ENCODE data around the gene REEP1.

Gene REEP1

DNA sequence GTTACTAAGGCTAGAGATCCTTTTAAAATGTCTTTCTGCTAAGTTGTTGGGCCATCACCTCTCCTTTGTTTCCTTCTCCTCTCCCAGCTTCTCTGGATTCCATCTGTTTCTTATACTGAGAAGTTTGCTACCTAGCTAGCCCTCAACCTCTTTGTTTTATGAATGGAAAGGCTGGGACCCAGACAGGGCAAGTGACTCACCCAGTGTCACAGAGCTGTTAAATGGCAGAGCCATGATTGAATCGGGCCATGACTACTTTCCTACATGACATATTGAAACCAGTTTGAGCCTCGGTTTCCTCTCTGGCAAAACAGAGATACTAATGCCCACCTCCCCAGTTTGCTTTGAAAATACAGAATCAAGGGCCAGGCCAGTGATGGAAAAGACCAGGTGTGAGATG lies 24.1 kb downstream of the REEP1 start:
- no peaks in the 10 kb centered on the region for H3K27me3 ChIP-seq (ENCODE audit: control insufficient read depth, insufficient read depth, low read length)

DNA sequence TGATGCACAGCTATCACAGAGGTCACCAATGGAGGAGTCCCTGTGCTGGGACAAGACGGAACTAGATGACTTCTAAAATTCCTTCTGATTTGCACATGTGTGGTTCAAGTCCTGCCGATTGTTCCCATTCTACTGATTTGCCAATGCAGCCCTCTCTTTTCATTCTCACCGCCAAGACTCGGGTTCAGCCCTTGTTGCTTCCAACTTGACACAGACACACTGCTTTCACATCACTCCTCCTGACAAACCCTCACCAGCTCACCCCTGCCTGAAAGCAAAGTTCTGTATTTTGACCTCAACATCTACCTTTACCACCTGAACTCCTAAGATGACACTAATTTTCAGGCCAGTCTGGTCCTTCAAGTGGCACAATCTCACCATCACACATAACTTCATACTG lies 25.5 kb downstream of the REEP1 start:
- H3K27ac ChIP-seq (ENCODE audit: low read depth, low read length) = peak overlapping the region; percentile 75
- H3K27me3 ChIP-seq (ENCODE audit: control insufficient read depth, insufficient read depth, low read length) = no peaks in the 10 kb centered on the region
- H3K4me1 ChIP-seq (ENCODE audit: control insufficient read depth, insufficient read depth, low read length) = peaks cover 30% of the 10 kb centered on the region
- H3K4me3 ChIP-seq (ENCODE audit: low read length) = no peak overlapping the region
- H3K9ac ChIP-seq (ENCODE audit: low read length) = no peak overlapping the region
- H3K36me3 ChIP-seq (ENCODE audit: control insufficient read depth, insufficient read depth, low read length) = no peaks in the 10 kb centered on the region

More for the DNA sequence above, 24.1 kb downstream of the REEP1 start:
- Histone ChIP-seq H3K4me1 (ENCODE audit: control insufficient read depth, insufficient read depth, low read length) (peaks cover 27% of the 10 kb centered on the region), H3K36me3 (ENCODE audit: control insufficient read depth, insufficient read depth, low read length) (no peaks in the 10 kb centered on the region), H3K9ac (ENCODE audit: low read length) (no peak overlapping the region), H3K4me3 (ENCODE audit: low read length) (no peak overlapping the region), H3K27ac (ENCODE audit: low read depth, low read length) (peak overlapping the region; percentile 23)

DNA sequence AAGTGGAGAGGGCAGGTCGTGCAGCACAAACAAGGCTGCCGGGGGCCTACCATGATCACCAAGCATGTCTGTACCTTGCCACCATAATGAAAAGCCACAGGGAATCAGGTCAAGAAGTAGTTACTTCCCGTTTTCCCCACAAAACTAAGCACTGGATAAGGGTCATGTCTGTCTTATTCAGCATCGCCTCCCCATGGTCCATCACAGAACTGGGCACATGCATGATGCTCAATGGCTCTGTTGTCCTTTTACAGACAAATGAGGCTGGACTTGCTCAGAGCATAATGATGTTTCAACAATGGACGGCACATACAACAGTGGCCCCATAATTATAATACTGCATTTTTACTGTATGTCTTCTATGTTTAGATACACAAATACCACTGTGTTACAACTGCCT lies 27.5 kb downstream of the REEP1 start:
- Histone ChIP-seq H3K9ac (ENCODE audit: low read length) (no peak overlapping the region), H3K36me3 (ENCODE audit: control insufficient read depth, insufficient read depth, low read length) (no peaks in the 10 kb centered on the region), H3K4me1 (ENCODE audit: control insufficient read depth, insufficient read depth, low read length) (peaks cover 38% of the 10 kb centered on the region), H3K27me3 (ENCODE audit: control insufficient read depth, insufficient read depth, low read length) (no peaks in the 10 kb centered on the region), H3K4me3 (ENCODE audit: low read length) (no peak overlapping the region), H3K27ac (ENCODE audit: low read depth, low read length) (peak overlapping the region; percentile 75)

DNA sequence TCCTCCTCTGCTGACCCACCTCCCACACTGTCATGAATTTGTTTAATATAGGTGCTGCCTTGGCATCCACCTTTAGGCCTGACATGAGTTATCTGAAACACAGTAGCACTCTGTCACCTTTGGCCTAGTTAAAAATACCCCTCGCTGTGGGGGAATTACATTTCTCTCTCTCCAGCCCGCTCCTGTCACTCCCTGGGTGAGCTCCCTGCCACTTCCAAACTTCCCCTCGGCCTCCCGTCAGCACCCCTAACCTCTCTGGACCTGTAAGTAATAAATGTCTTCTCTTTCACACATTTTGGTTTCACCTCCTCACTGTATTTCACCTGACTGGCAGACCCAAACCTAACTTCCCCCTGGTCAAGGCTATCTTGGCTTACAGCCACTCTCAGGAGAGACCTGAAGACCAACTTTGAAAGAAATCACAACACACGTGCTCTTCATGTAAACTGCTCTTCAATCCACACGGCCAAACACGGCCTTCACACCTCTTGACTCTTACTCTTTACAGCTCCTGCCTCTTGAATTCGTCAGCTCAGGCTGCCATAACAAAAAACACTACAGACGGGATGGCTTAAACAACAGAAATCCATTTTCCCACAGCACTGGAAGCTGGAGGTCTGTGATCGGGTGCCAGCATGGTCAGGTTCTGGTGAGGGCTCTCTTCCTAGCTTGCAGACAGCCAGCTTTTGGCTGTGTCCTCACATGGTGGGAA lies 28.3 kb downstream of the REEP1 start:
- Histone ChIP-seq H3K36me3 (ENCODE audit: control insufficient read depth, insufficient read depth, low read length) (no peaks in the 10 kb centered on the region), H3K27ac (ENCODE audit: low read depth, low read length) (peak overlapping the region; percentile 75), H3K9ac (ENCODE audit: low read length) (no peak overlapping the region), H3K27me3 (ENCODE audit: control insufficient read depth, insufficient read depth, low read length) (no peaks in the 10 kb centered on the region), H3K4me1 (ENCODE audit: control insufficient read depth, insufficient read depth, low read length) (peaks cover 37% of the 10 kb centered on the region), H3K4me3 (ENCODE audit: low read length) (no peak overlapping the region)

DNA sequence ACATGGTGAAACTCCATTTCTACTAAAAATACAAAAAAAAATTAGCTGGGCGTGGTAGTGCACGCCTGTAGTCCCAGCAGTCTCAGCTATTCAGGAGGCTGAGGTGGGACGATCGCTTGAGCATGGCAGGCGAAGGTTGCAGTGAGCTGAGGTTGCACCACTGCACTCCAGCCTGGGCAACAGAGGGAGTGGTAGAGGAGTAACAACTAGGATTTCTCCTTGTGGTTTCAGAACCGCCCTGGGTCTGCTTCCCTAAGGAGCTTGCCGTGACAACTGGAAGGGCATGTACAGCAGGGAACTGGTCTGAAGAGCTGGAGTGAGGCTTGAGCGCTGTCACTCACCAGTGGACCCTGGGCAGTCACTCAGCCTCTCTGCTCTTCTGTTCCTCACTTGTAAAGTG lies 29.1 kb downstream of the REEP1 start:
- Histone ChIP-seq H3K27ac (ENCODE audit: low read depth, low read length) (peak overlapping the region; percentile 75), H3K9ac (ENCODE audit: low read length) (no peak overlapping the region), H3K4me3 (ENCODE audit: low read length) (no peak overlapping the region), H3K27me3 (ENCODE audit: control insufficient read depth, insufficient read depth, low read length) (no peaks in the 10 kb centered on the region), H3K36me3 (ENCODE audit: control insufficient read depth, insufficient read depth, low read length) (no peaks in the 10 kb centered on the region), H3K4me1 (ENCODE audit: control insufficient read depth, insufficient read depth, low read length) (peaks cover 35% of the 10 kb centered on the region)

DNA sequence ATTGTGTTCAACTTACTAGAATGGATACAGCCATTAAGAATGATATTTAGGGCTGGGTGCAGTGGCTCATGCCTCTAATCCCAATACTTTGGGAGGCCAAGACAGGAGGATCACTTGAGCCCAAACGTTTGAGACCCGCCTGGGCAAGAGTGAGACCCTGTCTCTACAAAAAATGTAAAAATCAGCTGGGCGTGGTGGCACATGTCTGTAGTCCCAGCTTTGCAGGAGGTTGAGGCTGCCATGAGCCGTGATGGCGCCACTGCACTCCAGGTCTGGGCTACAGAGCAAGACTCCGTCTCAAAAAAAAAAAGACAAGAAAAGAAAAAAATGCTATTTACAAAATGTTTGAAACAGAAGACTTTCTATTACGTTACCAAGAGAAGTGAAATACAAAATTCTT lies 30.0 kb downstream of the REEP1 start:
- peaks cover 37% of the 10 kb centered on the region for H3K4me1 ChIP-seq (ENCODE audit: control insufficient read depth, insufficient read depth, low read length)
- no peak overlapping the region for H3K27ac ChIP-seq (ENCODE audit: low read depth, low read length)
- H3K9ac ChIP-seq (ENCODE audit: low read length) = no peak overlapping the region

DNA sequence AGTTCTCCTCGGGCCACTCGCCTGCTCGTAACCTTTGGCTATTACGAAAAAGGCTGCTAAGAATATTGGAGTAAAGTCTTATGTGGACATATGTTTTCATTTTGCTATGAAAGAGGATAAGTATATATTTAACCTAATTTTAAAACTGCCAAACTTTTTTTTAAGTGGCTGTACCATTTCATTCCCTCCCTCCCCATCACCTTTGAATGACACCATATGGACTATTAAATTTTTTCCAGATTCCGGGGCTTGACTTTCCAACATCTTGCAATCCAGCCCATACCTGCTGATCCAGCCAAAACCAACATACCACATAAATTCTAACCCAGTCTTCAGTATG lies 31.5 kb downstream of the REEP1 start:
- Histone ChIP-seq H3K9ac (ENCODE audit: low read length) (no peak overlapping the region), H3K36me3 (ENCODE audit: control insufficient read depth, insufficient read depth, low read length) (no peaks in the 10 kb centered on the region), H3K4me3 (ENCODE audit: low read length) (no peak overlapping the region), H3K27ac (ENCODE audit: low read depth, low read length) (no peak overlapping the region), H3K27me3 (ENCODE audit: control insufficient read depth, insufficient read depth, low read length) (no peaks in the 10 kb centered on the region), H3K4me1 (ENCODE audit: control insufficient read depth, insufficient read depth, low read length) (peaks cover 47% of the 10 kb centered on the region)

More for the DNA sequence above, 30.0 kb downstream of the REEP1 start:
- Histone ChIP-seq H3K36me3 (ENCODE audit: control insufficient read depth, insufficient read depth, low read length) (no peaks in the 10 kb centered on the region), H3K4me3 (ENCODE audit: low read length) (no peak overlapping the region), H3K27me3 (ENCODE audit: control insufficient read depth, insufficient read depth, low read length) (no peaks in the 10 kb centered on the region)

DNA sequence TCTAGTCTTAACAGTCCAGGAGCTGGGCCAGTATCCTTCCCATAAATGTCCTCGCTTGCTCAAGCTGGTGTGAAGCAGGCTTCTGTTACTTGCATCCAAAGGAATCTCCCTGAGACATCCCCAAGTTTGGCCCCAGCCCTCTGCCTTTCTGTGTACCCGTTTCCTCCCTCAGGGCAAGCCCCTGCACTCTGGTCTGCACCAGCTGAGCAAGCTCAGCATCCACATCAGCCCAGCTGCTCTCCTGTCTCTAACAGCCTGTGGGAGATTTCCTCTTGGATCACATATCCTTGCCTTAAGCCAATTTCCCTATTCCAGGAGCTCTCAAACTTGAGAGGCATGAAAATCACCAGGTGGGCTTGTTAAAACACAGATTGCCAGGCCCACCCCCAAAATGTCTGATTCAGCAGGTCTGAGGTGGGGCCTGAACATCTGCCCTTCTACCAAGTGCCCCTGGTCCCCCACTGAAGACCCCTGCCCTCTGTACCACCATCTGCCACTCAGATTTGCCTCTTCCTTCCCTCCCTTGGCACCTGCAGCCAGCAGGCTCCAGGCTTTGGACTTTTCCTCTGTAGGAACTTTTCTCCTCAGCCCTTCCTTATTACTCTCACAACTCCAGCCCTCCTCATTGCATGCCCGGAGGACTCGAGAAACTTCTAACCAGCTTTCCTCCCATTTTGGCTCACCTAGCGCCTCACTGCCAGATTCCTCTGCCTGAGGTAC lies 32.1 kb downstream of the REEP1 start:
- H3K9ac ChIP-seq (ENCODE audit: low read length) = no peak overlapping the region
- H3K4me1 ChIP-seq (ENCODE audit: control insufficient read depth, insufficient read depth, low read length) = peaks cover 45% of the 10 kb centered on the region
- no peaks in the 10 kb centered on the region for H3K27me3 ChIP-seq (ENCODE audit: control insufficient read depth, insufficient read depth, low read length)
- no peaks in the 10 kb centered on the region for H3K36me3 ChIP-seq (ENCODE audit: control insufficient read depth, insufficient read depth, low read length)
- no peak overlapping the region for H3K4me3 ChIP-seq (ENCODE audit: low read length)
- no peak overlapping the region for H3K27ac ChIP-seq (ENCODE audit: low read depth, low read length)

DNA sequence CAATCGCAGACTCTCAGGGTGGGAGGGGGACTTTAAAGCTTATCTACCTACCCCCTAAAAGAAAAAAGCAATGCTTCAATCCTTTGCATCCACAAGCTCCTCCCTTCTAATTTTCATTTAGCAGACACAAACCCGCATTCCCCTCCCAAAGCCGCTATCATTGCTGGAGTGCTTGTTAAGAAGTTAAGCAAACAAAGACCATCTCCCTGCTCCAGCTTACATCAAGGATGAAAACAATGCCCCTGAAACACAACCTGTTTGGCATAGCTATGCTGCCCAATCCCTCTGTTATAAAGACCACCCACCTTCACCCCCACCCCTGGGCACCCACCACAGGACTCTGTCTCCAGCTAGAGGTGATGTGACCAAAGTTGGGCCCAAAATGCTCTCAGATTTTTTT lies 33.0 kb downstream of the REEP1 start:
- H3K4me1 ChIP-seq (ENCODE audit: control insufficient read depth, insufficient read depth, low read length) = peaks cover 37% of the 10 kb centered on the region
- H3K9ac ChIP-seq (ENCODE audit: low read length) = no peak overlapping the region

DNA sequence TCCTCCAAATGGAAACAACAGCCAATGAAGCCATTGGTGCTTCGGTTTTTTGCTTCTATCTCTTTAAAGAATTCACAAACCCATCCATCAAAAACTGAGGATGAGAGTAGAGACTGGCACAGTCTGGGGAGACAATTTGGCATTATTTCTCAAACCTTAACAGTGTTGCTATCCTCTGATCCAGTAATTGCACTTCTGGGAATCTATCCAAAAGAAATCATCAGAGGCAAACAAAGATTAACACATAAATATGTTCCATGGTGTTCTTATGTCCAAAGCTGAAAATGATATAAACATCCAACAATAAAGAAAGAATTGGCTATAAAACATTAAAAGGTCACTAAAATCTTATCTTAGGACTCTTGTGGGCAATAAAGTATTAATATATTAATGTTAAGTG lies 35.1 kb downstream of the REEP1 start:
- Histone ChIP-seq H3K36me3 (ENCODE audit: control insufficient read depth, insufficient read depth, low read length) (no peaks in the 10 kb centered on the region), H3K4me3 (ENCODE audit: low read length) (no peak overlapping the region), H3K27me3 (ENCODE audit: control insufficient read depth, insufficient read depth, low read length) (no peaks in the 10 kb centered on the region), H3K27ac (ENCODE audit: low read depth, low read length) (peak overlapping the region; percentile 67), H3K4me1 (ENCODE audit: control insufficient read depth, insufficient read depth, low read length) (peaks cover 39% of the 10 kb centered on the region), H3K9ac (ENCODE audit: low read length) (no peak overlapping the region)

More for the DNA sequence above, 33.0 kb downstream of the REEP1 start:
- Histone ChIP-seq H3K27ac (ENCODE audit: low read depth, low read length) (no peak overlapping the region), H3K27me3 (ENCODE audit: control insufficient read depth, insufficient read depth, low read length) (no peaks in the 10 kb centered on the region), H3K36me3 (ENCODE audit: control insufficient read depth, insufficient read depth, low read length) (no peaks in the 10 kb centered on the region), H3K4me3 (ENCODE audit: low read length) (no peak overlapping the region)

DNA sequence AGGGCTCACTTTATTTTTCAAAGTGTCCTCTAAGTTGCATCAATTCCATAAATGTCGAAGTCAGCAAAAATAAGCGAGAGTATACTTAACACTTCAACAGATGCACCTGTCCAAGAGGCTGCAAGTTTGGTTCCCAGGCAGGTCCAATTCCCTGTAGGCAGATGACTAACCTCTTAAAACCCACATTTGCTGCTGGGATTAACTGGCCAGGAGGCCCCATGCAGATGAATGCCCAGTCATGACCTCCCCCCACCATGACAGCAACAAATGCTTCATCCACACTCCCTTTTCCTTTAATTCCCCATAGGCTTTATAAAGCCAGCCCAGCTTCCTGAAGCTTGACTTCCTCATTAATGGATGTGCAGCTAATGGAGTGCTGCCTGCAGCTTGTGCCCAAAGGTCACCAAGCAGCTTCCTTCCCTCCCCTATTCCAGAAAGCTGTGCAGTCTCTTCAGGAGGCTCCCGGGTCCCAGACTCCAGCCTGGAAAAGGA lies 35.7 kb downstream of the REEP1 start:
- no peak overlapping the region for H3K4me3 ChIP-seq (ENCODE audit: low read length)

DNA sequence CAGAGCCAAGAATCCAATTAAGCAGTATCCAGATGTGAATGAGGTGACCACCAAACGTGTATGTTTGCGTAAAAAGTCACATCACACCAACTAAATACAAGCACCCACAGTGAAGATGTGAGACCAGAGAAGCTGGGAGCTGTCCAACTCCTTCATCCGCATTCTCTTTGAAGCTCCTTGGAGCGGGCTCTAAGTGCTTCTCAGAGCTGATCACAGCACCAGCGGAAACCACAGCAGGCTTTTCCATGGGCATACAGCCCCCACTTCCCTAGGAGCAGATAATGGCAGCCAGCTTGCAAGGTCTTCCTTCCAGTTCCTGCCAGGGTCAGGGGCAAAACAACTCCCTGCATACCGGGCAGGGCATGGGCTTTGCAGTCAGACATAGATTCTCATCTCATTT lies 36.4 kb downstream of the REEP1 start:
- Histone ChIP-seq H3K27ac (ENCODE audit: low read depth, low read length) (peak overlapping the region; percentile 24), H3K27me3 (ENCODE audit: control insufficient read depth, insufficient read depth, low read length) (no peaks in the 10 kb centered on the region), H3K4me1 (ENCODE audit: control insufficient read depth, insufficient read depth, low read length) (peaks cover 46% of the 10 kb centered on the region), H3K9ac (ENCODE audit: low read length) (no peak overlapping the region), H3K36me3 (ENCODE audit: control insufficient read depth, insufficient read depth, low read length) (no peaks in the 10 kb centered on the region), H3K4me3 (ENCODE audit: low read length) (no peak overlapping the region)

More for the DNA sequence above, 35.7 kb downstream of the REEP1 start:
- no peak overlapping the region for H3K9ac ChIP-seq (ENCODE audit: low read length)
- H3K27ac ChIP-seq (ENCODE audit: low read depth, low read length) = peak overlapping the region; percentile 67
- no peaks in the 10 kb centered on the region for H3K36me3 ChIP-seq (ENCODE audit: control insufficient read depth, insufficient read depth, low read length)
- no peaks in the 10 kb centered on the region for H3K27me3 ChIP-seq (ENCODE audit: control insufficient read depth, insufficient read depth, low read length)
- H3K4me1 ChIP-seq (ENCODE audit: control insufficient read depth, insufficient read depth, low read length) = peaks cover 45% of the 10 kb centered on the region

DNA sequence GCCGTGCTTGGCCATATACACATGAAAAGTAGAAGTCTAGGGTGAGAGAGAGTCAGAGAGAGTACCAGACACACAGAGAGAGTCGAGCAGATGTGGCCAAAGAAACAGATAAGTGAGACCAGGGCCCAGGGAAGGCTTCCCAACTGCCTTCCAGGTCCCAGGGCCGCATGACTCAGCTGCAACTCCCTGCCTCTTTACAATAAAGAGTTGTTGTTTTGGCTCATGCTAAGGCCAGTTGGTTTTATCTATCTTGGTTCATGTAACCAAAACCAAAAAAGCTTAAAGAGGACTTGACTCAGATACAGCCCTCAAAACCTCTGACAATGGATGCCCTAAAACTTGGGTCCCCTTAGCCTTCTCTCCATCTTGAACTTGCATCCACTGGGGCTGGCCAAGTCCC lies 36.9 kb downstream of the REEP1 start:
- Histone ChIP-seq H3K9ac (ENCODE audit: low read length) (no peak overlapping the region), H3K27ac (ENCODE audit: low read depth, low read length) (peak overlapping the region; percentile 24), H3K4me3 (ENCODE audit: low read length) (no peak overlapping the region), H3K27me3 (ENCODE audit: control insufficient read depth, insufficient read depth, low read length) (no peaks in the 10 kb centered on the region), H3K36me3 (ENCODE audit: control insufficient read depth, insufficient read depth, low read length) (no peaks in the 10 kb centered on the region), H3K4me1 (ENCODE audit: control insufficient read depth, insufficient read depth, low read length) (peaks cover 44% of the 10 kb centered on the region)

All from rectal smooth muscle tissue (tissue), 1 donor.